ENCODE data around the gene GABRB2.

GABRB2 gene

DNA sequence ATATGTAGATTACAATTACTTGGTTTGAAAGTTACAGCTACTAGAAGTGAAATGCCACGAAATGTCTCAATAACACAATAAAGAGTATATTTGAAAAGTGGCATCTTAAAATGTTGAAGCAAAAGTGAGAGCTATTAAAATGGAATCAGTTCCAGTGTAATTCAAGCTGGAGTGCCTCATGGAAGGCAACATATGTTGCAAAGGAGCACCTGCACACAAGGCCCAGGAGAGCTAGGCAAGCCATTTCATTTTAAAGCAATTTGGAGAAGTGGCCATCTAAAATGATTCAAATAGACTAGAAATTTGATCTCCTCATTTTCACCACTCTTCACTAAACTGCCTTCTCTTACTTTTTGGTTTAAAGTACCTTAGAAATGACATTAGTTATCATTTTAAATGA is 167.8 kb downstream of the GABRB2 start:
- Histone ChIP-seq H3K27me3 (replicated peaks in 2 of 5; ENCODE audit: control insufficient read depth in 4 of 5, insufficient read depth in 5 of 5, low read length in 4 of 5) (no peaks in the 10 kb centered on the region), H3K4me1 (ENCODE audit: control extremely low read depth in 1 of 4, control insufficient read depth in 4 of 4, insufficient read depth in 4 of 4, low read length in 3 of 4) (no peaks in the 10 kb centered on the region), H3K9me3 (ENCODE audit: control extremely low read depth in 1 of 5, control insufficient read depth in 4 of 5, insufficient read depth in 2 of 5, low read depth in 1 of 5, low read length in 4 of 5) (no peaks in the 10 kb centered on the region), H3K27ac (ENCODE audit: insufficient read depth in 1 of 2, low read depth in 1 of 2, low read length in 2 of 2, poor library complexity in 1 of 2, severe bottlenecking in 2 of 2) (no peak overlapping the region), H3K36me3 (ENCODE audit: control insufficient read depth in 4 of 4, insufficient read depth in 4 of 4, low read length in 3 of 4) (no peaks in the 10 kb centered on the region), H3K4me3 (ENCODE audit: control insufficient read depth in 1 of 7, extremely low read depth in 1 of 7, insufficient read depth in 4 of 7, low read depth in 2 of 7, low read length in 6 of 7) (no peak overlapping the region)
- ChIA-PET CTCF (no interaction called here), POLR2A (no interaction called here)
- DNase-seq = no peak
- no CpG with 5 or more reads among the region's 1 CpG for WGBS (ENCODE audit: insufficient coverage)

GRCh38 chr5:161376034-161376433 is 170.5 kb downstream of the GABRB2 start:
- CTCF ChIA-PET = no interaction called here
- Histone ChIP-seq H3K9me3 (ENCODE audit: control extremely low read depth in 1 of 5, control insufficient read depth in 4 of 5, insufficient read depth in 2 of 5, low read depth in 1 of 5, low read length in 4 of 5) (no peaks in the 10 kb centered on the region), H3K27ac (ENCODE audit: insufficient read depth in 1 of 2, low read depth in 1 of 2, low read length in 2 of 2, poor library complexity in 1 of 2, severe bottlenecking in 2 of 2) (no peak overlapping the region), H3K4me1 (ENCODE audit: control extremely low read depth in 1 of 4, control insufficient read depth in 4 of 4, insufficient read depth in 4 of 4, low read length in 3 of 4) (no peaks in the 10 kb centered on the region), H3K27me3 (replicated peaks in 2 of 5; ENCODE audit: control insufficient read depth in 4 of 5, insufficient read depth in 5 of 5, low read length in 4 of 5) (no peaks in the 10 kb centered on the region), H3K4me3 (ENCODE audit: control insufficient read depth in 1 of 7, extremely low read depth in 1 of 7, insufficient read depth in 4 of 7, low read depth in 2 of 7, low read length in 6 of 7) (no peak overlapping the region), H3K36me3 (ENCODE audit: control insufficient read depth in 4 of 4, insufficient read depth in 4 of 4, low read length in 3 of 4) (no peaks in the 10 kb centered on the region)
- WGBS (ENCODE audit: insufficient coverage) = 88% methylated on average over 1 of the region's 1 CpG
- POLR2A ChIA-PET = no interaction called here
- DNase-seq = no peak

GRCh38 chr5:161373345-161373707 is 173.2 kb downstream of the GABRB2 start:
- Histone ChIP-seq H3K27me3 (replicated peaks in 2 of 5; ENCODE audit: control insufficient read depth in 4 of 5, insufficient read depth in 5 of 5, low read length in 4 of 5) (peaks cover 0 to 2% (median 0%) of the 10 kb centered on the region in 5 experiments), H3K9me3 (ENCODE audit: control extremely low read depth in 1 of 5, control insufficient read depth in 4 of 5, insufficient read depth in 2 of 5, low read depth in 1 of 5, low read length in 4 of 5) (no peaks in the 10 kb centered on the region), H3K4me3 (ENCODE audit: control insufficient read depth in 1 of 7, extremely low read depth in 1 of 7, insufficient read depth in 4 of 7, low read depth in 2 of 7, low read length in 6 of 7) (no peak overlapping the region), H3K36me3 (ENCODE audit: control insufficient read depth in 4 of 4, insufficient read depth in 4 of 4, low read length in 3 of 4) (no peaks in the 10 kb centered on the region), H3K27ac (ENCODE audit: insufficient read depth in 1 of 2, low read depth in 1 of 2, low read length in 2 of 2, poor library complexity in 1 of 2, severe bottlenecking in 2 of 2) (no peak overlapping the region), H3K4me1 (ENCODE audit: control extremely low read depth in 1 of 4, control insufficient read depth in 4 of 4, insufficient read depth in 4 of 4, low read length in 3 of 4) (no peaks in the 10 kb centered on the region)
- ChIA-PET POLR2A (no interaction called here), CTCF (no interaction called here)
- DNase-seq = no peak

GRCh38 chr5:161372682-161373344 is 173.7 kb downstream of the GABRB2 start:
- H3K9me3 ChIP-seq (ENCODE audit: control extremely low read depth in 1 of 5, control insufficient read depth in 4 of 5, insufficient read depth in 2 of 5, low read depth in 1 of 5, low read length in 4 of 5) = no peaks in the 10 kb centered on the region
- CTCF ChIA-PET = no interaction called here
- no peak for DNase-seq
- no peaks in the 10 kb centered on the region for H3K4me1 ChIP-seq (ENCODE audit: control extremely low read depth in 1 of 4, control insufficient read depth in 4 of 4, insufficient read depth in 4 of 4, low read length in 3 of 4)
- no peaks in the 10 kb centered on the region for H3K36me3 ChIP-seq (ENCODE audit: control insufficient read depth in 4 of 4, insufficient read depth in 4 of 4, low read length in 3 of 4)
- H3K27ac ChIP-seq (ENCODE audit: insufficient read depth in 1 of 2, low read depth in 1 of 2, low read length in 2 of 2, poor library complexity in 1 of 2, severe bottlenecking in 2 of 2) = no peak overlapping the region
- H3K27me3 ChIP-seq (replicated peaks in 2 of 5; ENCODE audit: control insufficient read depth in 4 of 5, insufficient read depth in 5 of 5, low read length in 4 of 5) = peaks cover 0 to 2% (median 0%) of the 10 kb centered on the region in 5 experiments
- no peak overlapping the region for H3K4me3 ChIP-seq (ENCODE audit: control insufficient read depth in 1 of 7, extremely low read depth in 1 of 7, insufficient read depth in 4 of 7, low read depth in 2 of 7, low read length in 6 of 7)
- POLR2A ChIA-PET = no interaction called here
- WGBS (ENCODE audit: insufficient coverage) = 63% methylated on average over 1 of the region's 2 CpGs

GRCh38 chr5:161369022-161369421 is 177.5 kb downstream of the GABRB2 start:
- no CpG with 5 or more reads among the region's 3 CpGs for WGBS (ENCODE audit: insufficient coverage)
- ChIA-PET POLR2A (no interaction called here), CTCF (no interaction called here)
- Histone ChIP-seq H3K4me3 (ENCODE audit: control insufficient read depth in 1 of 7, extremely low read depth in 1 of 7, insufficient read depth in 4 of 7, low read depth in 2 of 7, low read length in 6 of 7) (no peak overlapping the region), H3K27me3 (replicated peaks in 2 of 5; ENCODE audit: control insufficient read depth in 4 of 5, insufficient read depth in 5 of 5, low read length in 4 of 5) (peaks cover 0 to 2% (median 0%) of the 10 kb centered on the region in 5 experiments), H3K27ac (ENCODE audit: insufficient read depth in 1 of 2, low read depth in 1 of 2, low read length in 2 of 2, poor library complexity in 1 of 2, severe bottlenecking in 2 of 2) (no peak overlapping the region), H3K9me3 (ENCODE audit: control extremely low read depth in 1 of 5, control insufficient read depth in 4 of 5, insufficient read depth in 2 of 5, low read depth in 1 of 5, low read length in 4 of 5) (no peaks in the 10 kb centered on the region), H3K36me3 (ENCODE audit: control insufficient read depth in 4 of 4, insufficient read depth in 4 of 4, low read length in 3 of 4) (no peaks in the 10 kb centered on the region), H3K4me1 (ENCODE audit: control extremely low read depth in 1 of 4, control insufficient read depth in 4 of 4, insufficient read depth in 4 of 4, low read length in 3 of 4) (no peaks in the 10 kb centered on the region)
- DNase-seq = no peak

DNA sequence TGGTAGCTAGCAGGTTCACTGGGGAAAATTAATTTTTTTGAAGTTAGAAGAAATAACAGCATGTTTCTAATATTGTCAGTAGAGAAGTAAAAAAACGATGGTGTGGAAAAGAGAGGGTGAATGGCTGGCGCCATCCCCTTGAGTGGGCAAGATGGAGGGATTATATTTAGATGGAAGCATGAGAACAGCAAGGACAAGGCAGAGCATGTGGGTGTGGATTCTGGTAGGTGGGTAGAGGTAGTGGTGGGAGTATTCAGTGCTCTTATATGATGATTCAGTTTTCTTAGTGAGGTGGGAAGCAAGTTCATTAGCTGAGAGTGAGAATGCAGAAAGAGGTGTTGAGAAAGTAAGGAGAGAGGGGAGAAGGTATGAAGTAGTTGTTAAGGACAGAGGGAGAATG is 188.1 kb downstream of the GABRB2 start:
- no peak overlapping the region for H3K27ac ChIP-seq (ENCODE audit: insufficient read depth in 1 of 2, low read depth in 1 of 2, low read length in 2 of 2, poor library complexity in 1 of 2, severe bottlenecking in 2 of 2)
- POLR2A ChIA-PET = no interaction called here
- no peaks in the 10 kb centered on the region for H3K27me3 ChIP-seq (replicated peaks in 2 of 5; ENCODE audit: control insufficient read depth in 4 of 5, insufficient read depth in 5 of 5, low read length in 4 of 5)
- 89% methylated on average over 2 of the region's 2 CpGs for WGBS (ENCODE audit: insufficient coverage)
- DNase-seq = no peak
- no peaks in the 10 kb centered on the region for H3K36me3 ChIP-seq (ENCODE audit: control insufficient read depth in 4 of 4, insufficient read depth in 4 of 4, low read length in 3 of 4)
- peaks cover 0 to 1% (median 0%) of the 10 kb centered on the region in 5 experiments for H3K9me3 ChIP-seq (ENCODE audit: control extremely low read depth in 1 of 5, control insufficient read depth in 4 of 5, insufficient read depth in 2 of 5, low read depth in 1 of 5, low read length in 4 of 5)
- H3K4me3 ChIP-seq (ENCODE audit: control insufficient read depth in 1 of 7, extremely low read depth in 1 of 7, insufficient read depth in 4 of 7, low read depth in 2 of 7, low read length in 6 of 7) = no peak overlapping the region
- CTCF ChIA-PET = no interaction called here
- H3K4me1 ChIP-seq (ENCODE audit: control extremely low read depth in 1 of 4, control insufficient read depth in 4 of 4, insufficient read depth in 4 of 4, low read length in 3 of 4) = no peaks in the 10 kb centered on the region

- DNase-seq = no peak
- ChIA-PET CTCF (no interaction called here), POLR2A (no interaction called here)
- no peaks in the 10 kb centered on the region for H3K4me1 ChIP-seq (ENCODE audit: control extremely low read depth in 1 of 4, control insufficient read depth in 4 of 4, insufficient read depth in 4 of 4, low read length in 3 of 4)
- H3K27me3 ChIP-seq (replicated peaks in 2 of 5; ENCODE audit: control insufficient read depth in 4 of 5, insufficient read depth in 5 of 5, low read length in 4 of 5) = no peaks in the 10 kb centered on the region
- H3K9me3 ChIP-seq (ENCODE audit: control extremely low read depth in 1 of 5, control insufficient read depth in 4 of 5, insufficient read depth in 2 of 5, low read depth in 1 of 5, low read length in 4 of 5) = no peaks in the 10 kb centered on the region
- H3K36me3 ChIP-seq (ENCODE audit: control insufficient read depth in 4 of 4, insufficient read depth in 4 of 4, low read length in 3 of 4) = no peaks in the 10 kb centered on the region
- 100% methylated on average over 1 of the region's 2 CpGs for WGBS (ENCODE audit: insufficient coverage)
- H3K4me3 ChIP-seq (ENCODE audit: control insufficient read depth in 1 of 7, extremely low read depth in 1 of 7, insufficient read depth in 4 of 7, low read depth in 2 of 7, low read length in 6 of 7) = no peak overlapping the region
- no peak overlapping the region for H3K27ac ChIP-seq (ENCODE audit: insufficient read depth in 1 of 2, low read depth in 1 of 2, low read length in 2 of 2, poor library complexity in 1 of 2, severe bottlenecking in 2 of 2)
Observed at GRCh38 chr5:161344234-161344633, 202.3 kb downstream of the GABRB2 start.

All from common myeloid progenitor, CD34-positive (primary cell).